Measurements from ENCODE around the gene PEX5L. TPM values are rescaled to one million over a fixed set of nuclear protein-coding genes. Genes with fewer than 3 reads are reported as not detected.

PEX5L gene
- total and polyA plus RNA-seq, 11 donors: 0.08 to 5.2 (median 0.22) TPM; not detected in 2

DNA sequence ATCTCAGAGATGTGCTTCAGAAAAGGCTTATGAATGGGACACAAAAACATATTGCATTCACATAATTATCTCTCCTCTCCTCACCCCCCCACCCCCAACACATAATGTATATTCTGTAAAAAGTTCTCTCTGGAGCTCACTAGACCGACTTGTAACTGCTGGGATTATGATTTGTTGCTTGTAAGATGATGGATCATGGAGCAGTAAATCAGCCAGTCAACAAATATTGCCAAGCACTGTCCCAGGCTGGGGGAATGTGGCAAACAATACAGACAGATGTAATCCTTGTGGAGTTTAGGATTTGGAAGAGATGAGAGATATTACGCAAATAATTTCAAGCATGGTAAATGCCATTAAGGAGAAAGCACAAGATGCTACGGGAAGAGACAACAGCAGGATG, 114.8 kb downstream of the PEX5L start:
- Histone ChIP-seq H3K27ac (no peak overlapping the region), H3K4me1 (no peaks in the 10 kb centered on the region), H3K36me3 (no peaks in the 10 kb centered on the region), H3K9me3 (no peaks in the 10 kb centered on the region), H3K4me3 (no peak overlapping the region), H3K27me3 (peaks cover 0 to 17% (median 0%) of the 10 kb centered on the region in 9 donors)
- intact Hi-C loops (cut with DNase I): loop anchor here in 1 of 10 donors (10.0 kb wide), 1 partner anchor 673 kb away; no protein-coding TSS in a partner anchor
- ATAC-seq (no peak), DNase-seq (no peak)
- TF ChIP-seq POLR2A (IDR thresholded peaks at IDR 0.05): no peak
- TF ChIP-seq, protein P1, sequence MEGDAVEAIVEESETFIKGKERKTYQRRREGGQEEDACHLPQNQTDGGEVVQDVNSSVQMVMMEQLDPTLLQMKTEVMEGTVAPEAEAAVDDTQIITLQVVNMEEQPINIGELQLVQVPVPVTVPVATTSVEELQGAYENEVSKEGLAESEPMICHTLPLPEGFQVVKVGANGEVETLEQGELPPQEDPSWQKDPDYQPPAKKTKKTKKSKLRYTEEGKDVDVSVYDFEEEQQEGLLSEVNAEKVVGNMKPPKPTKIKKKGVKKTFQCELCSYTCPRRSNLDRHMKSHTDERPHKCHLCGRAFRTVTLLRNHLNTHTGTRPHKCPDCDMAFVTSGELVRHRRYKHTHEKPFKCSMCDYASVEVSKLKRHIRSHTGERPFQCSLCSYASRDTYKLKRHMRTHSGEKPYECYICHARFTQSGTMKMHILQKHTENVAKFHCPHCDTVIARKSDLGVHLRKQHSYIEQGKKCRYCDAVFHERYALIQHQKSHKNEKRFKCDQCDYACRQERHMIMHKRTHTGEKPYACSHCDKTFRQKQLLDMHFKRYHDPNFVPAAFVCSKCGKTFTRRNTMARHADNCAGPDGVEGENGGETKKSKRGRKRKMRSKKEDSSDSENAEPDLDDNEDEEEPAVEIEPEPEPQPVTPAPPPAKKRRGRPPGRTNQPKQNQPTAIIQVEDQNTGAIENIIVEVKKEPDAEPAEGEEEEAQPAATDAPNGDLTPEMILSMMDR (IDR thresholded peaks at IDR 0.05): no peak
- WGBS, 4 donors: 46 to 62% (median 58%) methylated on average over 3 of the region's 3 CpGs

DNA sequence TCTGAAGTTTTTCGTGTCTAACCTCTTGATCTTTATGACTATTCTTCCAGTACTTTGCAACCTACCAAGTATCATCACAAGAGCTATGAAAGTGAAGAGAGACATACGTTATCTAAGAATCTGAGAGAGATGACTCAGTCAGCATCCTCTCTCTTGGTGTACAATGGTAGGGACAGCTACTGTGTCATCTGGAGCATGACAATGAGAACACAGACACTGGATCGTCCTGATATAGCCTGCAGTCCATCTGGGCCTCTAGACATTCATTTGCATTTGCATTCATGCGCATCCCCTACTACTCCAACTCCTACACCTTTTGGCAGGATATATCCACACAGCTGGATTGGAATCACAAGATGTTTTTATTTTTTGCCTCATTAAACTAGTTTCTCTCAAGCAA, 115.2 kb downstream of the PEX5L start:
- ATAC-seq (no peak), DNase-seq (no peak)
- intact Hi-C loops (cut with DNase I): loop anchor here in 1 of 10 donors (10.0 kb wide), 1 partner anchor 673 kb away; no protein-coding TSS in a partner anchor
- Histone ChIP-seq H3K4me3 (no peak overlapping the region), H3K4me1 (no peaks in the 10 kb centered on the region), H3K27ac (no peak overlapping the region), H3K27me3 (peaks cover 0 to 17% (median 0%) of the 10 kb centered on the region in 9 donors), H3K36me3 (no peaks in the 10 kb centered on the region), H3K9me3 (no peaks in the 10 kb centered on the region)
- no peak for TF ChIP-seq POLR2A (IDR thresholded peaks at IDR 0.05)
- TF ChIP-seq, protein P1 (IDR thresholded peaks at IDR 0.05): no peak
- WGBS, 4 donors: 67 to 76% (median 68%) methylated on average over 4 of the region's 4 CpGs

DNA sequence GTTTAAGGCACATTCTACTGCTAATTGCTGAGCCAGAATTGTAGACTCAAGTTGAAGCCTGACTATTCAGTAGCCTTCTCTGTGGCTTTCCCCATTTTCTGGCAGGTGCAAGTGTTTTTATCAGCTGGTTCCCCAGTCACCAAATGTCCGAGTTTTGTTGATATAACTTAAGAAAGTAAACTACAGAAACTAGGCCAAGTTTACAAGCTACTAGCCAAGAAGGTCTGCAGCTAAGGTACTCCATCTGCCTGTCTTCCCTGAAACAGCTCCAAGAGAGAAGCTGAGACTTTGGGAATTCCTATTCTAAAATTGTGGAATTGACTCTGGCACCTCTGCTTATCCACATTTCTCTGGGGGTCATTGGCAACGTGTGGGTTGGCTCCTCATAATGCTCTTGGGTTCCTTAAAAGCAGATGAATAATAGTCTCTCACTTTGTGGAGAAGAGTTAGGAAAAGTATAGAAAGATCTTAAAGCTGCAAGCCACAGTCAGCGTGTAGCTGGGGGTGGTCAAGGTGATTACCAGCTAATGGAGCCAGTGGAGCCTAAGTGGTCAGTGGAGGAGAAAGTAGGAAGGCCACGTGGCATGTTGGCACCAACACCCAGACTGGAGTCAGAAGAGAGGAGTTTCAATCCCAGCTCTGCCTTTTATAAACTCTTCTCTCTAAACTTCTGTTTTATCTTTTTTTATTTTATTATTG, 128.8 kb downstream of the PEX5L start:
- WGBS, 4 donors: 65 to 75% (median 74%) methylated on average over 4 of the region's 4 CpGs
- Histone ChIP-seq H3K4me1 (no peaks in the 10 kb centered on the region), H3K36me3 (no peaks in the 10 kb centered on the region), H3K4me3 (no peak overlapping the region), H3K9me3 (no peaks in the 10 kb centered on the region), H3K27me3 (peaks cover 0 to 14% (median 0%) of the 10 kb centered on the region in 9 donors), H3K27ac (no peak overlapping the region)
- no peak for ATAC-seq
- intact Hi-C loops (cut with DNase I): no loop called here
- TF ChIP-seq POLR2A (IDR thresholded peaks at IDR 0.05): no peak
- TF ChIP-seq, protein P1 (IDR thresholded peaks at IDR 0.05): no peak
- no peak for DNase-seq

DNA sequence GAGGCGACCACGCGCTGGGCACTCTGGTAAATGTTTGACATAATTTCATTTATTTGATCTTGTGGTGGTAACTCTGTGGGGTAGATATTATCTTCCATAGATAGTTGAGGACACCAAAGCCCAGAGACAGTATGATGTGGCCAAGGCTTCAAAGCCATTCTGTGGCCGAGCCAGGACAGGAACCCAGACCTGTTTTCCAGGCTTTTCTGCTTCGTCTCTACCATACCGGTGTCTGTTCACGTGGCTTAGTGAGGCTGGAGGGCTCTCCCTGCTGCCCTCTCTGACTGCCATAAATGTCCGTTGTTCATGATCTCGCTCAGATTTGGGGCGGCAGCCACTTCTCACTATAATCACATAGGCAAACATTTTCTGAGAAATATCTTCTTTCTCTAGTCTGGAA, 134.7 kb downstream of the PEX5L start:
- DNase-seq (no peak), ATAC-seq (no peak)
- Histone ChIP-seq H3K4me1 (no peaks in the 10 kb centered on the region), H3K27ac (no peak overlapping the region), H3K4me3 (no peak overlapping the region), H3K9me3 (no peaks in the 10 kb centered on the region), H3K36me3 (no peaks in the 10 kb centered on the region), H3K27me3 (peaks cover 0 to 51% (median 15%) of the 10 kb centered on the region in 9 donors)
- no peak for TF ChIP-seq POLR2A (IDR thresholded peaks at IDR 0.05)
- TF ChIP-seq, protein P1 (IDR thresholded peaks at IDR 0.05): no peak
- 74 to 85% (median 79%) methylated on average over 10 of the region's 10 CpGs for WGBS, 4 donors
- intact Hi-C loops (cut with DNase I): no loop called here

All from heart left ventricle (tissue), 16 donors.